DND-41 (cell line): ENCODE data around the gene QRFPR.

Experiments
- ATAC-seq: fragments of 200-7000 bp; cut with Tn5 transposase; 3 replicates; pipeline ENCODE4 v1.9.1; 2021; ENCODE audit warnings: low read depth; ENCODE audit not compliant: insufficient read depth
- DNase-seq: peaks from one replicate; pipeline ENCODE4 v3.0.0-alpha.2; 2020
- H2AFZ ChIP-seq: 2 replicates; pipeline ENCODE4 v1.6.0; 2012; ENCODE audit warnings: low read depth, low read length
- H3K27ac ChIP-seq: 2 replicates; pipeline ENCODE4 v1.5.1; 2012; ENCODE audit warnings: low read length, inconsistent platforms
- H3K27me3 ChIP-seq: fragments of 200-600 bp; sonication (generic); 2 replicates; pipeline ENCODE4 v1.6.0; 2012; ENCODE audit warnings: low read length, mild to moderate bottlenecking, inconsistent platforms; ENCODE audit not compliant: insufficient read depth, poor library complexity
- H3K36me3 ChIP-seq: 2 replicates; pipeline ENCODE4 v1.5.1; 2012; ENCODE audit warnings: low read length, inconsistent platforms; ENCODE audit not compliant: insufficient read depth
- H3K4me1 ChIP-seq: 2 replicates; pipeline ENCODE4 v1.5.1; 2012; ENCODE audit warnings: mild to moderate bottlenecking, low read length; ENCODE audit not compliant: insufficient read depth
- H3K4me2 ChIP-seq: 2 replicates; pipeline ENCODE4 v1.6.0; 2012; ENCODE audit warnings: mild to moderate bottlenecking, moderate library complexity, low read length, inconsistent platforms; ENCODE audit not compliant: insufficient read depth
- H3K4me3 ChIP-seq, 2 experiments: fragments of 200-600 bp in 1 of 2; shearing (Covaris generic) in 1 of 2; 2 replicates each; pipeline ENCODE4 v1.5.1; 2012 to 2016; ENCODE audit warnings: inconsistent platforms in 2 of 2, low read length in 2 of 2, mild to moderate bottlenecking in 2 of 2, low read depth in 1 of 2, moderate library complexity in 1 of 2
- H3K79me2 ChIP-seq: 2 replicates; pipeline ENCODE4 v1.6.0; 2012; ENCODE audit warnings: low read length, inconsistent platforms; ENCODE audit not compliant: insufficient read depth
- H3K9ac ChIP-seq: 2 replicates; pipeline ENCODE4 v1.6.0; 2012; ENCODE audit warnings: low read depth, mild to moderate bottlenecking, inconsistent platforms, low read length, moderate library complexity
- H3K9me3 ChIP-seq: 2 replicates; pipeline ENCODE4 v1.5.1; 2012; ENCODE audit warnings: low read length, moderate library complexity, mild to moderate bottlenecking, inconsistent platforms; ENCODE audit not compliant: insufficient read depth, severe bottlenecking
- H4K20me1 ChIP-seq: 2 replicates; pipeline ENCODE4 v1.6.0; 2012; ENCODE audit warnings: low read length; ENCODE audit not compliant: insufficient read depth
- CTCF ChIP-seq: IDR thresholded peaks from 2 replicates; pipeline ENCODE4 v1.5.1; 2012; ENCODE audit warnings: borderline replicate concordance, low read length, moderate library complexity, mild to moderate bottlenecking; ENCODE audit not compliant: poor library complexity, severe bottlenecking; ENCODE audit errors: extremely low read depth
- EZH2 ChIP-seq: IDR thresholded peaks from 3 replicates; pipeline ENCODE4 v1.6.1; 2012; ENCODE audit warnings: borderline replicate concordance, low read depth, mild to moderate bottlenecking, moderate library complexity, low read length, inconsistent platforms; ENCODE audit not compliant: severe bottlenecking

QRFPR gene

GRCh38 chr4:121307445-121308327, 73.1 kb downstream of the QRFPR start:
- Histone ChIP-seq H3K27ac (no peak overlapping the region), H3K4me2 (no peak overlapping the region), H2AFZ (no peak overlapping the region), H3K9ac (no peak overlapping the region), H3K79me2 (no peaks in the 10 kb centered on the region), H3K36me3 (no peaks in the 10 kb centered on the region), H3K27me3 (peaks cover 3% of the 10 kb centered on the region), H3K4me1 (peaks cover 2% of the 10 kb centered on the region; the same call in 1 of the 2 replicates), H3K4me3 (no peak overlapping the region), H3K9me3 (no peaks in the 10 kb centered on the region), H4K20me1 (no peaks in the 10 kb centered on the region)
- TF ChIP-seq CTCF (peak; percentile 76), EZH2 (no peak)
- peak; percentile 31 for DNase-seq
- peak; percentile 67 for ATAC-seq

GRCh38 chr4:121306931-121307330, 73.9 kb downstream of the QRFPR start:
- Histone ChIP-seq H3K4me3 (no peak overlapping the region), H3K4me2 (no peak overlapping the region), H3K79me2 (no peaks in the 10 kb centered on the region), H3K9ac (no peak overlapping the region), H2AFZ (no peak overlapping the region), H3K4me1 (peaks cover 2% of the 10 kb centered on the region; the same call in 1 of the 2 replicates), H3K27me3 (peaks cover 3% of the 10 kb centered on the region), H3K9me3 (no peaks in the 10 kb centered on the region), H3K36me3 (no peaks in the 10 kb centered on the region), H3K27ac (no peak overlapping the region), H4K20me1 (no peaks in the 10 kb centered on the region)
- TF ChIP-seq CTCF (no peak), EZH2 (no peak)
- ATAC-seq (no peak), DNase-seq (no peak)

- H3K4me1 ChIP-seq: peaks cover 2% of the 10 kb centered on the region; the same call in 1 of the 2 replicates
- no peak overlapping the region for H3K27ac ChIP-seq
- no peak overlapping the region for H3K9ac ChIP-seq
- H3K27me3 ChIP-seq: peaks cover 3% of the 10 kb centered on the region
- H4K20me1 ChIP-seq: no peaks in the 10 kb centered on the region
- TF ChIP-seq EZH2 (no peak), CTCF (no peak)
- no peaks in the 10 kb centered on the region for H3K9me3 ChIP-seq
- DNase-seq: no peak
- H3K79me2 ChIP-seq: no peaks in the 10 kb centered on the region
- H3K4me3 ChIP-seq: no peak overlapping the region
- H3K4me2 ChIP-seq: no peak overlapping the region
- ATAC-seq: no peak
- H3K36me3 ChIP-seq: no peaks in the 10 kb centered on the region
- H2AFZ ChIP-seq: no peak overlapping the region
These were observed 75.9 kb downstream of the QRFPR start for GRCh38 chr4:121304893-121305292.
